HG02678 (cell line): ENCODE results near the gene CD247.

Experiments
- ATAC-seq: cut with Tn5 transposase; IDR thresholded peaks from one replicate; pipeline ENCODE4 v1.9.1; 2021; ENCODE audit warnings: mild to moderate bottlenecking, moderate library complexity; ENCODE audit not compliant: unreplicated experiment

CD247 gene

DNA sequence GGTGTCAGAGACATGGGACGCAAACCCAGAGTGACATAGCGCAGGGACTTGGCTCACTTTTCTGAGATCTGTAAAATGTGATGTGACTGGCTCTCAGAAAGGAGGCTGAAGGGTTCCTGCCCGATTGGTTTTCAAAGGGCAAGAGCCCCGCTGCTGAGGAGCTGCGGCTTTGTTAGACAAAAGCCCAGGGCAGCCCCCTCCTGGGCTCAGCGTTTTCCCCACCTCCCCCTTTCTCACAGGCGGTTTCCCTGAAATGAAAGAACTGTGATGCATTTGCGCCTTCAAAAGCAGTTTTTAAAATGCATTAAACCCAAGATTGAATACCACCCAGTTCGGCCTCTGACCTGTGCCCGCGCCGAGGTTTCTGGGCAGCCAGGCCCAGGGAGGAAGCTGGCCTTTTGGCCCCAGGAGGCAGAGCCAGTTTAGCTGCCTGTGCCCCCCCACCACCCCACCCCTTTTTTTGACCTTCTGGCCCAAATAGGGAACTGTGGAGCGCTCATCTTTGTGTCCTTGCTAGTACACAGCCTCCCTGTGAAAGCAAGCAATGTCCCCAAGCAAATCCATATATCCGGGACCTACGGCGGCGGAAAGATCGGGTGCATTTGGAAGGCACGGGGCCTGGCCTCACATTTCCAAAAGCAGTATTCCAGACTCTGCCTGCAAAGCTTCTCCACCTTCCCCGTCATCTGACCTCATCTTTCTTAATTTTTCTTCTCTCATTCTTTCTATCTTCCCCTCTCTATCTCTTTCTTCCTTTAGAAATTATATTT, 28.6 kb downstream of the CD247 start:
- ATAC-seq: no peak

DNA sequence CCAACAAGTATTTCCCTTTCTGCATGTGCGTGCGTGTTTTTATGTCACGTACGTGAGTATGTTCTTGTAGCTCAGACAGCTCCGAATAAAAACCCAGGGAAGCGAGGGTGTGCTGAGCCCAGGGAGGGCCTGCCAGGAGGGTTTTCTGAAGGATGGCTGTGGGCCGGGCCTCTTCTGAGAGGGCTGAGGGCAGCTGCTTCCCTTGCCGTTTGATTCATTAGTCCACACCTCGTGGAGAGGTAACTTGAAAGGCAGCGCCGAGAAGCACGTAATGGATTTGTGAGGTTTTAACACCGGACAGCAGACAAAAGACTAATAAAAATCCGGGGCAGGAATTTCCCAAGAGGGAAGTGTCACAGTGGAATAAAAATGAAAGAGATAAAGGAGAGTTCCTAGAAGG, 29.5 kb downstream of the CD247 start:
- ATAC-seq: no peak

DNA sequence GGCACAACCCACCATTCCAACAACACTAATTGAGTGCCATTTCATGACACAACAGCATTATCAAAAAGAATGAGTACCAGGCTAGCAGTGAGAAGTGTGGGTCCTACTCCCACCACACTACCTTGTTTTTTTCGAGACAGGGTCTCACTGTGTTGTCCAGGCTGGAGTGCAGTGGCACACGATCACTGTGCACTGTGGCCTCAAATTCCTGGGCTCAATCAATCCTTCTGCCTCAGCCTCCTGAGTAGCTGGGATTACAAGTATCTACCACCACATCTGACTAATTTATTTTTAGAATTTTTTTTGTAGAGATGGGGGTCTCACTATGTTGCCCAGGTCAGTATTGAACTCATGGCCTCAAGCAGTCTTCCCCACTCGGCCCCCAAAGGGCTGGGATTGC, 30.7 kb downstream of the CD247 start:
- ATAC-seq: no peak

DNA sequence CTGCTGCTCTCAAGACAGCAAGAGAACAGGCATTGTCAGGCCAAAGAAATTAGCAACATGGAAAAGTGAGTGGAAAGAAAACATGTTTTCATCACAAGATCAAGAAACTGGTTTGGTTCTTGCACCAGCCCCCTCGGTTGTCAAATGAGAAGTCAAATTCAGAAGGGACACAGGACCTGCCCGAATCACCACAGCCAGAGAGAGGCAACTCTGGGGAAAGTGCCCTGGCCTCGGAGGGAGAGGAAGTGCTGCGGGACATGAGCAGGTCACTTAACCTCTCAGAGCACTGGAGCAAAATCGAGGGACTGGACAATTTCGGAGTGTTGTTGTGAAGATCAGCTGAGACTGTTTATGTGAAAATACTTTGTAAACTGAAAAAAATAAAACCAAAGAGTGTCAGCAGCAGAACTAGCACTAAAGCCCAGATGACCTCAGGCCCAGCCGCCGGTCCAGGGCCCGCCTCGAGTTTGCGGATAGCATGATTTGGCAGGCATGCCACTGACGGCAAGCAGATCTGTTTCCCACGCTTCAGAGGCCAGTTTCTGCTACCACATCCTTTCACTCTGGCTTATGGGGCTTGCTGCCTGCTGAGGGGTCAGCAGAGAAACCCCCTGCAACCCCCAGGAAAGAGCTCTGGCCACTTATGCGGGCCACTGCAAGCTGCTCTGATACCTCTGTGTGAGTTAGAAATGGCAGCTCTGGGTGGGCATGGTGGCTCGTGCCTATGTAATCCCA, 32.1 kb downstream of the CD247 start:
- no peak for ATAC-seq

DNA sequence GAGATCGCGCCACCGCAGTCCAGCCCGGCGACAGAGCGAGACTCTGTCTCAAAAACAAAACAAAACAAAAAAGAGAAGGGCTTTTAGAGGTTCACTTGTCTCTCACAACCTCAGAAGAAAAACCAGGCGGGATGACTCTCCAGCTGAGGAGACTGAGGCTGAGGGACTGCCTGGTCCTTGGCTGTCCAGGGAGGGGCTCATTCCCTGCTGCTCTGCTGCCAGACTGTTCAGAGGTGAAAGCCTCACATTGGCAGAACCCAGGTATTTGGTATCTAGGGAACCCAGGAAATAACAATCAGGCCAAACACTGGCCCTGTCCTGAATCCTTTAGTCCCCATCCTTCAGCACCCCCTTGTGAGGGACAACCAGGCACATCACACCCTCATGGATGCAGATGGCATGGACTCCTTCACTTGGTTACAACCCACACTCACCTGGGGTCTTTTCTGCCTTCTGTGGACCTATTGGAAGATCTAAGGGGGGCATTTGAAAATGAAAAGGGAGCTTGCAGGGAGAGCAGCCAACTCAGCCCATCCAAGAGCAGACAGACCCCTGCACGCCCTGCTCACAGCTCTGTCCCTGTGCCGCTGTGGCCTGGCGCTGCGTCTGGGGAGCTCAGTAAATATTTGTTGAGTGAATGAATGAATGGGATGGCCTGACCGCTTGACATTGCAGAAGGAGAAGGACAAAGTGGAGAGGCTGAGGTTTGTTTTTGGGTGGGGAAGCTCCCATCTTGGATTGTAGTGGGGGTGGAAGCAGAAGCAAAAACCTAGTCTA, 33.4 kb downstream of the CD247 start:
- ATAC-seq: no peak

DNA sequence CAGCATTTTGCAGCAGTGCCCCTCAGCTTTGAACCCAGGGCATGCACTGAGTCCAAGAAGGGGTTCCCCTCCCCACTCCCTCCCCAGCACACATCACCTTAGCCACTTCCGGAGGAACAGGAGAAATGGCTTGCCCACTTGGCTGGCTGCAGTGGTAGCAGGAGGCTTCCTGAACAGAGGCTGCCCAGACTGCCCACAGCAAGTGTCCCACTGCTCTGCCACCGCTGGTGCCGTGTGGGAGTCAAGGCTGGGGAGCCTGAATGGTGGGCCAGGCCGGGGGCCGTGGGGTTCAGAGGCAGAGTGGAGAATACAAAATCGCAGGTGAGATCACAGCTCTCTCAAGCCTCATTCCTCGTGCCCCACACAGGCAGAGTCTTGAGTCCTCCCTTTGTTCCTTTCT, 34.5 kb downstream of the CD247 start:
- ATAC-seq: no peak

DNA sequence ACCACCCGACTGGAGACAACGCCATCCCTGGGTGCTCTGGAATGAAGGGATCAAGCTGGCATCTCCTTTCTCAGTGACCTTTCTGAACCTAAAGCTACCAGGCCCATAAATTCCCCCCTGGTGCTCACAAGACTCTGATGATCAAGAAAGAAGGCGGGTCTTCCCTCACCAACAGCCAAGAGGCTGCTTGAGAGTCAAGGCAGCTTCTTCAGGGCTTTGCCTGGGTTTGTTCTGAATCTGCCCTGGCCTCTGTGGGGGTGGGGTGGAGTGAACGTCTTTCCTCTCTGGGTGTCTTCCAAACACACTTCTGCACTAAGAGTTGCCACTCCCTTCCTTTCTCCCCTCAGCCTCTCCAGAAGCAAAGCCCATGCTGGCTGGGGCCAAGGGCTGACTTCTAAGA, 36.1 kb downstream of the CD247 start:
- ATAC-seq: no peak

DNA sequence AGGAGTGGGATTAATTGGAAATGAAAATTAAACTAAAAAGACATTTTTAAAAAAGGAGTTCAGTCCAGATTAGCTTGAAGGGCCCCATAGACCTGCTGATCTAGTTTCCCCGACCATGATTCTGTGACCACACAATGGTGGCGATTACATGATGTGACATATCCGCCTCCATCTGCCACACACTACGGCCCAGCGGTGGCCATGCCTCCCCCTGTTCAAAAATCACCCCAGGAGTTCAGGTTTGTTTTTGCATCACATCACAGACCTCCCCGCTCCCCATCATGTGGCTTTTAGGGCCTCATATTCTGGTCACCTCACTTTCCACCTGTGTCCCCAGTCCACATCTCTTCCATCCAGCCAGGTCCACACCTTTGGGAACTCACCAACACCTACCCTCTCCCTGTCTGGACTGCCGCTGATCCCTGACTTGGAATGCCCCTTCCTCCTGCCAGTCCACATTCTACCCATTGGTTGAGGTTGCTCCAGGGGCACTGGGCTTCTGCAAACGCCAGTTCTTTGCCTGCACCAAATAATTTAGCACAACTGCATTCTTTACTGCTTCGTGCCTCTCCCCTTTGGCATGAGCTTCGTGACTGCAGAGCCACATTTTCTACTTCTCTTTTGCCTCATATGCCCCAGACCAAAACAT, 38.9 kb downstream of the CD247 start:
- ATAC-seq: no peak

DNA sequence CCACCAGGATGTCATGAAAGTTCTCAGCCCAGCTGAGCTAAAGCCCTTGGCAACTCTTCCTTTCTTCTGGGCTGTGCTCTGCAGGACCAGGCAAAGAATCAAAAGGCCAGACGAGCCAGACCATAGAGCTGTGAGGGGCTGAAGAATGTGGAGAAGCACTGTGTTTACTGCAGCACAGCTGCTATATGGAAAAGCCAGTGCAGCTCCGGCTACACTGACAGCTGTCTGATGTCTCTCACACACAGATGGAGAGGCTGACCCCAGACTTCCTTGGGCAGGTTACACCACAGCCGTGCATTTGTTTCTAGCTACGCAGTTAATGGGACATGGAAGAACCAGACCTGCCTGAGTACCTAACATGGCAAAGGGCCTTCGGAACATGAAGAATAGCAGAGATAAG, 40.3 kb downstream of the CD247 start:
- ATAC-seq: no peak

DNA sequence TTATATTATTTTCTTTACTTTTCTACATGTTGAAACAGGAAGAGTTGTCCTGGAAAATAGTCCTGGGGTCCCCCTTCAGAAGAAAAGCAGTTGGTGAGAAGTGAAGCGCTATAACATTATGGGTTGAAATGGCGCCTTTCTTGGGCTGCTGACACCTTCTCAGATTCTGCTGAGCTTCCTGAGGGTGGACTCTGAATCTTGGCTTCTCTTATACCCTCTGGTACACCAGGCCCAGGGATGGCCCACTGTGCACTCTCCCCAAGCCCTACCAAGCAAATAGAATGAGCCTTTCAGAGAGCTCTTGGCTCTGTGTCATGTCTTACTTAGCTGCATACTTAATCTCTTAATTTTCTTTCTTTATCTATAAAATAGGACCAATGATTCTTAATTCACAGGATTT, 42.3 kb downstream of the CD247 start:
- no peak for ATAC-seq

DNA sequence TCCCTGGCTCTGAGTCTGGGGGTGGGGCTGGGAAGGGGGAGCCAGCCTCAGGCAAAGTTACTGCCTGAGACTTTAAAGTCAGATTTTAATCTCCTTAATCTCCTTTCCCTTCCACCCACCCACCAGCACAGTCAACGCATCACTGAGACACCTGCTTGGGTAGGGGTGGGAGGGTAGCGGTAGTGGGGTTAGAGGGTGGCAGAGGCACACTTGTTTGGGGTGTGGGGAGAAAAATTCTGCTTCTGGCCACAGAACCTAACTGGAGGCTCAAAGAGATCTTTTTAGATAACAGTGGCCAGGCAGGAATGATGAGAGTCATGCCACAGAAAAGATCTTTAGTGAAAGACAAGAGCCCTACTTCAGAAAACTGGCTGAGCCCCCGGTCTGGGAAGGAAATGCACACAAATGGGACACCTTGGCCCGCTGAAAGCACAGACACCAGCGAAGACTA, 44.1 kb downstream of the CD247 start:
- ATAC-seq: no peak

DNA sequence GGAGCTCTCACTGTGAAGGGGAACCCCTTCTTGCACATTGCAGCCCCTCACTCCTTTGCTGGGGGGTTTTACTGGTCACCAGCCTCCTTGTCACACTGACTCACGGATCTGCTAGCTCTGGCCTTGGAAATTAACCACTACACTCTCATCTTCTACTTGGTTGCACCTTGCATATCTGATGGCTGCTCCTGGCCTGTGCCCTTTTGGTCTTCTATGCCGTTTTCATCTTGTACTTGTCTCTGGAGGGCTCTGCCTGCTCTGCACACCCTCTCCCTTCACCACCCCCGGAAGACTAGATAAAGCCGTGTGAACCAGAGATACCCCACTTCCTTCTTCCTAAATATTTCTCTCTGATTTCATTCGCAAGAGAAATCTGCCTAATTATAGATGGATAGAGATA, 44.6 kb downstream of the CD247 start:
- ATAC-seq: no peak

DNA sequence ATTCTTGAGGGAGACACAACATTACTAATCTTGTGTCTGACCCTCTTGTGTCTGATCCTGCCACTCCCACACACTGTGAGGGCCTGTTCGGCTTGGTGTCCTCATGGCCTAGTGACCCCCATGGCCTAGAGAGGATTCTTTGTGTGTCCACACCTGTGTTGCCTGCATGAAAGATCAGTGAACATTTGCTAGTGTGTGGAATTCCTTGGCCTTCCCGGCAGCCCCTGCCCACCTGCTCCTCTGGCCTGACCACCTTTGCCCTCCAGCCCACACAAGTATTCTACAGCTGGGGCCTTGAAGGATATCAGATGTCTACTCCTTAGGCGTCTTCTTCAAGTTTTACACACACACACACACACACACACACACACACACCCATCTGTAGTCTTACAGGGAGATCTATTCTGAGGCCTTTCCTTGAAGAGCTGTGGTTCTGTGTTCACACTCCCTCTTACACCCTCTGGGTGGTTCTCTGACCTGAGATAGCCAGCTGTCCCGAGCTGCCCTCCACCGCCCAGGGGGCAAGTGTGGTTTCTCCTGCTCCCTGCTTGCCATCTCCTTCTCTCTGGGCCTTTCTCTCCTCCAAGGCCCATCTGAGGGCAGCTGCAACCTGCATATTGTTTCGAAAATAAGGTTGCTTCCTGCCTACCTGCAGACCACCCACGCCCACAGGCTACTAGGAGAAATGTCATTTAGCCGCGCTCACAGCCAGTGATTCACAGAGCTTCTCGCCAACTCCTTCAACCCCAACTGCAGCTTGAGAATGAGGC, 45.4 kb downstream of the CD247 start:
- no peak for ATAC-seq

DNA sequence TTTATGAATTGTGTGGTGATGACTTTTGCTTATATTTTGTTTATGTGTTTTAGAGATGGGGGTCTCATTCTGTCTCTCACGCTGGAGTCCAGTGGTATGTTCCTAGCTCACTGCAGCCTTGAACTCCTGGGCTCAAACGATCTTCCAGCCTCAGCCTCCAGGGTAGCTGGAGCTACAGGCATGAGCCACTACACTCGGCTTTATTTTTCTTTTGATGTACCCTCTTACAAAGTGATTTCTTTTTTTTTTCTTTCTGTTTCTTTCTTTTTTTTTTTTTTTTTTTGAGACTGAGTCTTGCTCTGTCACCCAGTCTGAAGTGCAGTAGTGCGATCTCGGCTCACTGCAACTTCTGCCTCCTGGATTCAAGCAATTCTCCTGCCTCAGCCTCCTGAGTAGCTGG, 46.8 kb downstream of the CD247 start:
- no peak for ATAC-seq

DNA sequence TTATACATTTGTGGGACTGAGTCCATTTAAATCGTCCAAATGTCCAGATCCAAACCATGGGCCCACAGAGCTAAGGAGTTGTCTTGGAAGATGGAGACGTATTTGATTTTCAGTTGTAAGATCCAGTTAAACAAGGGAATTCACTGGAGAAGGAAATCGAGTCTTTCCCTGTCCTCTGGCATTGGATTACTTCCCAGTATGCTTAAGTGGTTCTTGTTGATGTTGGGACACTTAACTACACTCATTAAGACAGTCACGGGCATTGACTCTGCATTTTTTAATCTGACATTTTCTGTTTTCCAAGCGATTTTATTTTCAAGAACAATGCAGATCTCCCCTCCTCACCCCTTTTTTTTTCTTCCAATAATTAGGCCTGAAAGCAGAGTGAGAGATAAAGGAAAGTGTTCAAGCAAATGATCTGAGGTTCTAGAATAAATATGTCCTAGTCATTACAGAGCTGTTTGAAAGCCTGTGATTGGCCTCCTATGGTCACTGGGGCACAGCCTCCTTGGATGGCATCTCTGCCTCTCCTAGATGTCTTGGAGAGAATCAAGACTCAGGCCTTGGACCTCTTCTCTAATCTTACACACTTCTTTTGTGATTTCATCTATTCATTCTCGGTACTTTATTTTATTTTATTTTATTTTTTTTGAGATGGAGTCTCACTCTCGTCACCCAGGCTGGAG, 48.9 kb downstream of the CD247 start:
- ATAC-seq: no peak

DNA sequence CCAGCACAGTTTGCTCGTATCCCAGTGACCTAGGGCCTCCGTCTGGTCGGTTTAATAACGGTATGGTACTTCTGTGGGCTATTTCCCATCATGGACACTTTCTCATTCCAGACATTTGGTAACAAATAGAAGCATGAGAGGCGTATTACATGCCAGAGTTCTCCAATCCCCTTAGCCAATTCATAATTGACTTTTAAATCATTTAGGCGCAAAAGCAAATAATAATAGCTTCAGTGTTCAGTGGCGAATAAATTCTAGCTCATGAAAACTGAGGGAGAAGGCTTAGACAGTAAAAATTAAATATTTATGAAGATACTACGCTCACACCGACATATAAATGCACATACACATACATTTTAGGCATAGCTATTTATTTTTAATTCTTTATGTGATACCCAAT, 50.6 kb downstream of the CD247 start:
- ATAC-seq: no peak

DNA sequence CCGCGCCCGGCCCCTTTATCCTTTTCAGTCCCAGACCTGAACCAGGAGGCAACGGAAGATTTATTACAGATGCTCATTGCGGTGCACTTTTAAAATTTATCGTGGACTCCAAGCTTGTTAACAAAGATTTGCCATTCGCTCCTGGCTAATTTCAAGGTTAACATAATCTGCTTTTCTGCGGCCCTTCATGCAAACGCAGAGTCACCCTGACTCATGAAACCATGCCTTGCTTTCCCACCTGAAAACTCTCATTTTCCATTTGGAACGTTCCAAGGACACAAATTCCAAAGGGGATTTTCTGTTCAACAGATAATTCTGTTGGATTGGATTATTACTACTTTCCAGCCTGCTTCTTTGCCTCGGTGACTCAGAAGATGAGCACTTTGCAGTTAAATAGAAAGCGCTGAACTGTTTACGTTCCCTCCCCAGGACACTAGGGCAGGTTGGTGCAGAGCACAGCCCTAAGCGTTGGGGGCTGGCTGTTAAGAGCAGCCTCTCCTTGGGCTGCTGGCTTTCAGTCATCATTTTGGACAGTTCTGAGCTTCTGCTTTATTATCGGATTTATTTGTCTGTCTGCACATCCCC, 51.1 kb downstream of the CD247 start:
- ATAC-seq: no peak

DNA sequence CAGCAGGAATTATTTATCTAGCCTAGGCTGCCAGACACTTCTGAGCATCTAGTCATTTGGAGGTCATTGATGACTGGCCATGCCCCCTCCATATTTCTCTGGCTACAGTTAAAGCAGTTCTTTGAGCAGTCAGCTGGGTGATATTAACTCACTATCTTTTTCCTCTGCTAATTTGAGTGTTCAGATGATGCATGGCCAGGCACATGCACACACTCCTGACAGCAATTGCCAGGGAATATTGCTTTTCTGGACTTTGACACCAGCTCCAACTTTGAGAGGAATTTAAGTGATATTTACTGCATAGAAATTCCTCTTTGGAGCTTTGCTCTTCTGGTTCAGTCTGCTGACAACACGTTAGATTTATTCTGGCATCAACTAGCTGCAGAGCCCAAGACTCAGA, 52.6 kb downstream of the CD247 start:
- no peak for ATAC-seq

DNA sequence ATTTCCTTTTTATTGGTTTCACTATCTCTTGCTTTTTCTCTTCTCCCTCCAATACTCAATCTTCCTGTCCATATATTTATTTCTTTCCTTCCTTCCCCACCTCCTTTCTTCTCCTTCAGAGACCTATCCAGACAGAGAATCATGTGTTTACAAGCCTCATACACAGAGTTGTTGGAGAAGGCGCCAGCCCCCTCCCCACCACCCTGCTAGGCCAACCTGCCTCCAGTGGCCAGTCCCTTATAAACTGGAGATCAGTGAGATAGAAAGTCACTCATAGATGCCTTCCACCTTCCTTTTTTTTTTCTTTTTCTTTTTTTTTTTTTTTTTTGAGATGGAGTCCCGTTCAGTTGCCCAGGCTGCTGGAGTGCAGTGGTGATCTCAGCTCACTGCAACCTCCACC, 53.3 kb downstream of the CD247 start:
- no peak for ATAC-seq
